Measurements from ENCODE around the gene PCDHA12.
"Not testable (repeated sequence)": the region's sequence is repeated elsewhere in the genome, so short reads cannot be mapped to it uniquely, and the experiment has no call there.

DNA sequence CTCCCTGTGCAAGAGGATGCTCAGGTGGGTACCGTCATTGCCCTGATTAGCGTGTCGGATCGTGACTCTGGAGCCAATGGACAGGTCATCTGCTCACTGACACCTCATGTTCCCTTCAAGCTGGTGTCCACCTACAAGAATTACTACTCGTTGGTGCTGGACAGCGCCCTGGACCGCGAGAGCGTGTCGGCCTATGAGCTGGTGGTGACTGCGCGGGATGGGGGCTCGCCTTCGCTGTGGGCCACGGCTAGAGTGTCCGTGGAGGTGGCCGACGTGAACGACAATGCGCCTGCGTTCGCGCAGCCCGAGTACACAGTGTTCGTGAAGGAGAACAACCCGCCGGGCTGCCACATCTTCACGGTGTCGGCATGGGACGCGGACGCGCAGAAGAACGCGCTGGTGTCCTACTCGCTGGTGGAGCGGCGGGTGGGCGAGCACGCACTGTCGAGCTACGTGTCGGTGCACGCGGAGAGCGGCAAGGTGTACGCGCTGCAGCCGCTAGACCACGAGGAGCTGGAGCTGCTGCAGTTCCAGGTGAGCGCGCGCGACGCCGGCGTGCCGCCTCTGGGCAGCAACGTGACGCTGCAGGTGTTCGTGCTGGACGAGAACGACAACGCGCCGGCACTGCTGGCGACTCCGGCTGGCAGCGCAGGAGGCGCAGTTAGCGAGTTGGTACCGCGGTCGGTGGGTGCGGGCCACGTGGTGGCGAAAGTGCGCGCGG lies 1.6 kb downstream of the PCDHA12 start:
- TF ChIP-seq YY1 (IDR thresholded peaks at IDR 0.05); GABPA (IDR thresholded peaks at IDR 0.05 in 1 of 2, conservative IDR thresholded peaks at IDR 0.05 in 1 of 2); RAD21 (IDR thresholded peaks at IDR 0.05): not testable (repeated sequence)
- TF ChIP-seq, protein P1, sequence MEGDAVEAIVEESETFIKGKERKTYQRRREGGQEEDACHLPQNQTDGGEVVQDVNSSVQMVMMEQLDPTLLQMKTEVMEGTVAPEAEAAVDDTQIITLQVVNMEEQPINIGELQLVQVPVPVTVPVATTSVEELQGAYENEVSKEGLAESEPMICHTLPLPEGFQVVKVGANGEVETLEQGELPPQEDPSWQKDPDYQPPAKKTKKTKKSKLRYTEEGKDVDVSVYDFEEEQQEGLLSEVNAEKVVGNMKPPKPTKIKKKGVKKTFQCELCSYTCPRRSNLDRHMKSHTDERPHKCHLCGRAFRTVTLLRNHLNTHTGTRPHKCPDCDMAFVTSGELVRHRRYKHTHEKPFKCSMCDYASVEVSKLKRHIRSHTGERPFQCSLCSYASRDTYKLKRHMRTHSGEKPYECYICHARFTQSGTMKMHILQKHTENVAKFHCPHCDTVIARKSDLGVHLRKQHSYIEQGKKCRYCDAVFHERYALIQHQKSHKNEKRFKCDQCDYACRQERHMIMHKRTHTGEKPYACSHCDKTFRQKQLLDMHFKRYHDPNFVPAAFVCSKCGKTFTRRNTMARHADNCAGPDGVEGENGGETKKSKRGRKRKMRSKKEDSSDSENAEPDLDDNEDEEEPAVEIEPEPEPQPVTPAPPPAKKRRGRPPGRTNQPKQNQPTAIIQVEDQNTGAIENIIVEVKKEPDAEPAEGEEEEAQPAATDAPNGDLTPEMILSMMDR (IDR thresholded peaks at IDR 0.05; ENCODE audit: low read depth, low read length, missing input control) = not testable (repeated sequence)
- TF ChIP-seq, protein P2, sequence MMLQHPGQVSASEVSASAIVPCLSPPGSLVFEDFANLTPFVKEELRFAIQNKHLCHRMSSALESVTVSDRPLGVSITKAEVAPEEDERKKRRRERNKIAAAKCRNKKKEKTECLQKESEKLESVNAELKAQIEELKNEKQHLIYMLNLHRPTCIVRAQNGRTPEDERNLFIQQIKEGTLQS (IDR thresholded peaks at IDR 0.05) = not testable (repeated sequence)
- TF ChIP-seq, protein P3, sequence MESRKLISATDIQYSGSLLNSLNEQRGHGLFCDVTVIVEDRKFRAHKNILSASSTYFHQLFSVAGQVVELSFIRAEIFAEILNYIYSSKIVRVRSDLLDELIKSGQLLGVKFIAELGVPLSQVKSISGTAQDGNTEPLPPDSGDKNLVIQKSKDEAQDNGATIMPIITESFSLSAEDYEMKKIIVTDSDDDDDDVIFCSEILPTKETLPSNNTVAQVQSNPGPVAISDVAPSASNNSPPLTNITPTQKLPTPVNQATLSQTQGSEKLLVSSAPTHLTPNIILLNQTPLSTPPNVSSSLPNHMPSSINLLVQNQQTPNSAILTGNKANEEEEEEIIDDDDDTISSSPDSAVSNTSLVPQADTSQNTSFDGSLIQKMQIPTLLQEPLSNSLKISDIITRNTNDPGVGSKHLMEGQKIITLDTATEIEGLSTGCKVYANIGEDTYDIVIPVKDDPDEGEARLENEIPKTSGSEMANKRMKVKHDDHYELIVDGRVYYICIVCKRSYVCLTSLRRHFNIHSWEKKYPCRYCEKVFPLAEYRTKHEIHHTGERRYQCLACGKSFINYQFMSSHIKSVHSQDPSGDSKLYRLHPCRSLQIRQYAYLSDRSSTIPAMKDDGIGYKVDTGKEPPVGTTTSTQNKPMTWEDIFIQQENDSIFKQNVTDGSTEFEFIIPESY (IDR thresholded peaks at IDR 0.05) = not testable (repeated sequence)

Measured in liver (tissue), 3 donors.